HEK293 (cell line): Measurements from ENCODE around the gene DPF3.

ENCODE experiments used
- GLI2 ChIP-seq: fragments of 450-650 bp; formaldehyde crosslinking; IDR thresholded peaks from 2 replicates; pipeline ENCODE4; 2017; ENCODE audit warnings: missing biosample characterization, missing genetic modification characterization, low read depth, borderline replicate concordance
- GLIS1 ChIP-seq: fragments of 450-650 bp; formaldehyde crosslinking; IDR thresholded peaks from 2 replicates; pipeline ENCODE4 v1.5.1; 2016; ENCODE audit warnings: missing biosample characterization, missing genetic modification characterization
- KLF10 ChIP-seq: fragments of 450-650 bp; IDR thresholded peaks from 2 replicates; pipeline ENCODE4 v1.5.1; 2018; ENCODE audit warnings: missing biosample characterization, mild to moderate bottlenecking, missing genetic modification characterization
- MEIS1 ChIP-seq: sonication (generic); formaldehyde crosslinking; IDR thresholded peaks from 2 replicates; pipeline ENCODE4 v1.8.1; 2022; ENCODE audit warnings: missing genetic modification reagents, mild to moderate bottlenecking, borderline replicate concordance
- PRDM10 ChIP-seq: fragments of 450-650 bp; formaldehyde crosslinking; IDR thresholded peaks from 2 replicates; pipeline ENCODE4 v1.5.1; 2016; ENCODE audit warnings: missing biosample characterization, missing genetic modification characterization
- SCRT2 ChIP-seq: fragments of 450-650 bp; formaldehyde crosslinking; IDR thresholded peaks from 2 replicates; pipeline ENCODE4 v1.5.1; 2016; ENCODE audit warnings: missing biosample characterization, missing genetic modification characterization
- ZNF157 ChIP-seq: fragments of 450-650 bp; formaldehyde crosslinking; IDR thresholded peaks from 2 replicates; pipeline ENCODE4 v1.5.1; 2016; ENCODE audit warnings: missing biosample characterization, missing genetic modification characterization
- ZNF24 ChIP-seq: fragments of 450-650 bp; formaldehyde crosslinking; IDR thresholded peaks from 2 replicates; pipeline ENCODE4 v1.5.1; 2016; ENCODE audit warnings: missing biosample characterization, missing genetic modification characterization
- ZNF280C ChIP-seq: fragments of 450-650 bp; formaldehyde crosslinking; IDR thresholded peaks from 2 replicates; pipeline ENCODE4 v1.5.1; 2016; ENCODE audit warnings: missing biosample characterization, missing genetic modification characterization
- ZNF292 ChIP-seq: fragments of 450-650 bp; formaldehyde crosslinking; IDR thresholded peaks from 2 replicates; pipeline ENCODE4 v1.5.1; 2016; ENCODE audit warnings: low read depth, missing biosample characterization, missing genetic modification characterization, borderline replicate concordance
- ZNF335 ChIP-seq: fragments of 450-650 bp; formaldehyde crosslinking; conservative IDR thresholded peaks from 2 replicates; pipeline ENCODE4 v1.5.1; 2016; ENCODE audit warnings: missing biosample characterization, missing genetic modification characterization
- ZNF350 ChIP-seq: fragments of 450-650 bp; formaldehyde crosslinking; IDR thresholded peaks from 2 replicates; pipeline ENCODE4 v1.5.0; 2017; ENCODE audit warnings: missing biosample characterization, mild to moderate bottlenecking, missing genetic modification characterization
- ZNF366 ChIP-seq: fragments of 450-650 bp; formaldehyde crosslinking; conservative IDR thresholded peaks from 2 replicates; pipeline ENCODE4 v1.5.1; 2016; ENCODE audit warnings: missing biosample characterization, missing genetic modification characterization
- ZNF391 ChIP-seq: fragments of 450-650 bp; formaldehyde crosslinking; IDR thresholded peaks from 2 replicates; pipeline ENCODE4 v1.5.1; 2016; ENCODE audit warnings: low read depth, missing biosample characterization, missing genetic modification characterization, borderline replicate concordance
- ZNF394 ChIP-seq: fragments of 450-650 bp; formaldehyde crosslinking; IDR thresholded peaks from 2 replicates; pipeline ENCODE4 v1.5.1; 2016; ENCODE audit warnings: missing biosample characterization, missing genetic modification characterization, mild to moderate bottlenecking, moderate library complexity, borderline replicate concordance
- ZNF596 ChIP-seq: fragments of 450-650 bp; IDR thresholded peaks from 2 replicates; pipeline ENCODE4 v1.5.0; 2018; ENCODE audit warnings: missing biosample characterization, mild to moderate bottlenecking, missing genetic modification characterization, moderate library complexity
- ZNF664 ChIP-seq: fragments of 450-650 bp; formaldehyde crosslinking; IDR thresholded peaks from 2 replicates; pipeline ENCODE4 v1.5.1; 2016; ENCODE audit warnings: missing biosample characterization, missing genetic modification characterization
- ZNF701 ChIP-seq: fragments of 450-650 bp; formaldehyde crosslinking; IDR thresholded peaks from 2 replicates; pipeline ENCODE4 v1.5.1; 2016; ENCODE audit warnings: missing biosample characterization, missing genetic modification characterization
- TF ChIP-seq, protein P1 (sequence below): fragments of 450-650 bp; formaldehyde crosslinking; IDR thresholded peaks from 2 replicates; pipeline ENCODE4 v1.5.1; 2016; ENCODE audit warnings: missing biosample characterization, missing genetic modification characterization, low read depth
- TF ChIP-seq, protein P2 (sequence below): fragments of 450-650 bp; formaldehyde crosslinking; conservative IDR thresholded peaks from 2 replicates; pipeline ENCODE4 v1.5.1; 2016; ENCODE audit warnings: low read depth, missing biosample characterization, missing genetic modification characterization
- TF ChIP-seq, protein P3 (sequence below): fragments of 450-650 bp; formaldehyde crosslinking; IDR thresholded peaks from 2 replicates; pipeline ENCODE4 v1.5.1; 2016; ENCODE audit warnings: missing biosample characterization, missing genetic modification characterization
- TF ChIP-seq, protein P4 (sequence below): fragments of 450-650 bp; formaldehyde crosslinking; IDR thresholded peaks from 2 replicates; pipeline ENCODE4 v1.5.1; 2016; ENCODE audit warnings: missing biosample characterization, missing genetic modification characterization, borderline replicate concordance
- TF ChIP-seq, protein P5 (sequence below): sonication (generic); formaldehyde crosslinking; IDR thresholded peaks from 2 replicates; pipeline ENCODE4 v1.8.1; 2022; ENCODE audit warnings: mild to moderate bottlenecking, moderate library complexity, missing genetic modification reagents

DPF3 gene

DNA sequence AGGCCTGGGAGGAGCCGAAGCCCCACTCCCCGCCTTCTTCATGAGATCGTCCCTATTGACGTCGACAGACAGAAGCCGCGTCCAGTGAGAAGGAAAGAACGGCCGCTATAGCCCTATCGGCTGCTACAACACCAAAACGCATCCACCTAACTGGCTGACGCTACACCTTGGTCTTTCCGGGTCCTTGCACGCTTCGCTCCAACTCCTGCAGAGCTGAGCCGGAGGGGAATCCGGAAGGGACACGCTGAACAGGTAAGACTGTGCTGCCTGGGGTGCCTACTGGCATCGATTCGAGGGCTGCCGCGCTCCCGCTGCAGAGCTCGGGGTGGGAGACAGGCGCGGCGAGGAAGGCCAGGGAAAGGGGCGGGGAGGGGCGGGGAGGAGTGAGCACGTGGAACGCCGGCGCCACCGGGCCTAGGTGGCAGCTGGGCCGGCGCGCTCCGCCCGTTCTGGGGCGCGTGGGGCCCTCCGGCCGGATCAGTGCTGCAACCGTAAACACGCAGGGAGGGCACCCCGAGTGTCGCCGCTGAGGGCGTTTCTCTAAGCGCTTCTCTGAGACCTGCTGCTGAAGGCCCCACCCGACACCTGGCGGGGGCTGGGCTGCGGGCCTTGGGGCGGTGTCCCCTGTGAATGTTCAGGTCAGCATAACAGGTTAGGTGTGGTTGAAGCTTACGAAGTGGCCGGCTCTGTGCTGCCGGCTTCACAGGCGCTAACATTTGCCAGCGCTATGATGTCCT, 32.6 kb upstream of the DPF3 start, which contains the start of gene DCAF4 (continued):
- no peak for TF ChIP-seq ZNF394 (tag by site-specific recombination)
- TF ChIP-seq ZNF350 (tag by site-specific recombination): no peak
- TF ChIP-seq ZNF24 (tag by site-specific recombination): 0 out of 2 replicates have a peak, but pooled peaks have one; percentile 43
- TF ChIP-seq ZNF157 (tag by site-specific recombination): no peak
- TF ChIP-seq ZNF596: no peak
- peak; percentile 40 for TF ChIP-seq GLIS1 (tag by site-specific recombination)
- TF ChIP-seq ZNF292 (tag by site-specific recombination): no peak
- TF ChIP-seq, protein P1, sequence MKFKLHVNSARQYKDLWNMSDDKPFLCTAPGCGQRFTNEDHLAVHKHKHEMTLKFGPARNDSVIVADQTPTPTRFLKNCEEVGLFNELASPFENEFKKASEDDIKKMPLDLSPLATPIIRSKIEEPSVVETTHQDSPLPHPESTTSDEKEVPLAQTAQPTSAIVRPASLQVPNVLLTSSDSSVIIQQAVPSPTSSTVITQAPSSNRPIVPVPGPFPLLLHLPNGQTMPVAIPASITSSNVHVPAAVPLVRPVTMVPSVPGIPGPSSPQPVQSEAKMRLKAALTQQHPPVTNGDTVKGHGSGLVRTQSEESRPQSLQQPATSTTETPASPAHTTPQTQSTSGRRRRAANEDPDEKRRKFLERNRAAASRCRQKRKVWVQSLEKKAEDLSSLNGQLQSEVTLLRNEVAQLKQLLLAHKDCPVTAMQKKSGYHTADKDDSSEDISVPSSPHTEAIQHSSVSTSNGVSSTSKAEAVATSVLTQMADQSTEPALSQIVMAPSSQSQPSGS (tag by site-specific recombination): no peak
- TF ChIP-seq, protein P2, sequence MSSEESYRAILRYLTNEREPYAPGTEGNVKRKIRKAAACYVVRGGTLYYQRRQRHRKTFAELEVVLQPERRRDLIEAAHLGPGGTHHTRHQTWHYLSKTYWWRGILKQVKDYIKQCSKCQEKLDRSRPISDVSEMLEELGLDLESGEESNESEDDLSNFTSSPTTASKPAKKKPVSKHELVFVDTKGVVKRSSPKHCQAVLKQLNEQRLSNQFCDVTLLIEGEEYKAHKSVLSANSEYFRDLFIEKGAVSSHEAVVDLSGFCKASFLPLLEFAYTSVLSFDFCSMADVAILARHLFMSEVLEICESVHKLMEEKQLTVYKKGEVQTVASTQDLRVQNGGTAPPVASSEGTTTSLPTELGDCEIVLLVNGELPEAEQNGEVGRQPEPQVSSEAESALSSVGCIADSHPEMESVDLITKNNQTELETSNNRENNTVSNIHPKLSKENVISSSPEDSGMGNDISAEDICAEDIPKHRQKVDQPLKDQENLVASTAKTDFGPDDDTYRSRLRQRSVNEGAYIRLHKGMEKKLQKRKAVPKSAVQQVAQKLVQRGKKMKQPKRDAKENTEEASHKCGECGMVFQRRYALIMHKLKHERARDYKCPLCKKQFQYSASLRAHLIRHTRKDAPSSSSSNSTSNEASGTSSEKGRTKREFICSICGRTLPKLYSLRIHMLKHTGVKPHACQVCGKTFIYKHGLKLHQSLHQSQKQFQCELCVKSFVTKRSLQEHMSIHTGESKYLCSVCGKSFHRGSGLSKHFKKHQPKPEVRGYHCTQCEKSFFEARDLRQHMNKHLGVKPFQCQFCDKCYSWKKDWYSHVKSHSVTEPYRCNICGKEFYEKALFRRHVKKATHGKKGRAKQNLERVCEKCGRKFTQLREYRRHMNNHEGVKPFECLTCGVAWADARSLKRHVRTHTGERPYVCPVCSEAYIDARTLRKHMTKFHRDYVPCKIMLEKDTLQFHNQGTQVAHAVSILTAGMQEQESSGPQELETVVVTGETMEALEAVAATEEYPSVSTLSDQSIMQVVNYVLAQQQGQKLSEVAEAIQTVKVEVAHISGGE (tag by site-specific recombination): peak; percentile 86
- no peak for TF ChIP-seq ZNF664 (tag by site-specific recombination)
- TF ChIP-seq ZNF280C (tag by site-specific recombination): no peak
- TF ChIP-seq, protein P3, sequence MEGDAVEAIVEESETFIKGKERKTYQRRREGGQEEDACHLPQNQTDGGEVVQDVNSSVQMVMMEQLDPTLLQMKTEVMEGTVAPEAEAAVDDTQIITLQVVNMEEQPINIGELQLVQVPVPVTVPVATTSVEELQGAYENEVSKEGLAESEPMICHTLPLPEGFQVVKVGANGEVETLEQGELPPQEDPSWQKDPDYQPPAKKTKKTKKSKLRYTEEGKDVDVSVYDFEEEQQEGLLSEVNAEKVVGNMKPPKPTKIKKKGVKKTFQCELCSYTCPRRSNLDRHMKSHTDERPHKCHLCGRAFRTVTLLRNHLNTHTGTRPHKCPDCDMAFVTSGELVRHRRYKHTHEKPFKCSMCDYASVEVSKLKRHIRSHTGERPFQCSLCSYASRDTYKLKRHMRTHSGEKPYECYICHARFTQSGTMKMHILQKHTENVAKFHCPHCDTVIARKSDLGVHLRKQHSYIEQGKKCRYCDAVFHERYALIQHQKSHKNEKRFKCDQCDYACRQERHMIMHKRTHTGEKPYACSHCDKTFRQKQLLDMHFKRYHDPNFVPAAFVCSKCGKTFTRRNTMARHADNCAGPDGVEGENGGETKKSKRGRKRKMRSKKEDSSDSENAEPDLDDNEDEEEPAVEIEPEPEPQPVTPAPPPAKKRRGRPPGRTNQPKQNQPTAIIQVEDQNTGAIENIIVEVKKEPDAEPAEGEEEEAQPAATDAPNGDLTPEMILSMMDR (tag by site-specific recombination): no peak
- TF ChIP-seq ZNF391: no peak
- TF ChIP-seq, protein P4, sequence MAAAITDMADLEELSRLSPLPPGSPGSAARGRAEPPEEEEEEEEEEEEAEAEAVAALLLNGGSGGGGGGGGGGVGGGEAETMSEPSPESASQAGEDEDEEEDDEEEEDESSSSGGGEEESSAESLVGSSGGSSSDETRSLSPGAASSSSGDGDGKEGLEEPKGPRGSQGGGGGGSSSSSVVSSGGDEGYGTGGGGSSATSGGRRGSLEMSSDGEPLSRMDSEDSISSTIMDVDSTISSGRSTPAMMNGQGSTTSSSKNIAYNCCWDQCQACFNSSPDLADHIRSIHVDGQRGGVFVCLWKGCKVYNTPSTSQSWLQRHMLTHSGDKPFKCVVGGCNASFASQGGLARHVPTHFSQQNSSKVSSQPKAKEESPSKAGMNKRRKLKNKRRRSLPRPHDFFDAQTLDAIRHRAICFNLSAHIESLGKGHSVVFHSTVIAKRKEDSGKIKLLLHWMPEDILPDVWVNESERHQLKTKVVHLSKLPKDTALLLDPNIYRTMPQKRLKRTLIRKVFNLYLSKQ (tag by site-specific recombination): no peak
- no peak for TF ChIP-seq ZNF366 (tag by site-specific recombination)
- TF ChIP-seq, protein P5, sequence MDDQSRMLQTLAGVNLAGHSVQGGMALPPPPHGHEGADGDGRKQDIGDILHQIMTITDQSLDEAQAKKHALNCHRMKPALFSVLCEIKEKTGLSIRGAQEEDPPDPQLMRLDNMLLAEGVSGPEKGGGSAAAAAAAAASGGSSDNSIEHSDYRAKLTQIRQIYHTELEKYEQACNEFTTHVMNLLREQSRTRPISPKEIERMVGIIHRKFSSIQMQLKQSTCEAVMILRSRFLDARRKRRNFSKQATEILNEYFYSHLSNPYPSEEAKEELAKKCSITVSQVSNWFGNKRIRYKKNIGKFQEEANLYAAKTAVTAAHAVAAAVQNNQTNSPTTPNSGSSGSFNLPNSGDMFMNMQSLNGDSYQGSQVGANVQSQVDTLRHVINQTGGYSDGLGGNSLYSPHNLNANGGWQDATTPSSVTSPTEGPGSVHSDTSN (CRISPR knock-in tag): 0 out of 2 replicates have a peak, but pooled peaks have one; percentile 16
- TF ChIP-seq GLI2: no peak
- no peak for TF ChIP-seq MEIS1 (CRISPR knock-in tag)
- TF ChIP-seq ZNF701: no peak
- TF ChIP-seq ZNF335: peak; percentile 95
- TF ChIP-seq SCRT2 (tag by site-specific recombination): 0 out of 2 replicates have a peak, but pooled peaks have one; percentile 28
- 0 out of 2 replicates have a peak, but pooled peaks have one; percentile 26 for TF ChIP-seq PRDM10
- TF ChIP-seq KLF10: no peak
